Adipocyte (in vitro differentiated cells): ENCODE measurements around the gene ANKRD24.
"Not testable (repeated sequence)": the region's sequence is repeated elsewhere in the genome, so short reads cannot be mapped to it uniquely, and the experiment has no call there.

Source experiments
- DNase-seq: peaks from one replicate; pipeline ENCODE4 v3.0.0-alpha.2; 2015; ENCODE audit warnings: low read depth
- H3K27me3 ChIP-seq: replicated peaks from 2 replicates; pipeline ENCODE4 v1.7.0; 2013; ENCODE audit warnings: mild to moderate bottlenecking, low read length, moderate library complexity; ENCODE audit not compliant: control insufficient read depth, insufficient read depth
- H3K36me3 ChIP-seq: 2 replicates; pipeline ENCODE4 v1.7.0; 2013; ENCODE audit warnings: low read length, mild to moderate bottlenecking, moderate library complexity; ENCODE audit not compliant: control insufficient read depth, insufficient read depth, severe bottlenecking
- H3K4me1 ChIP-seq: 2 replicates; pipeline ENCODE4 v1.7.0; 2013; ENCODE audit warnings: mild to moderate bottlenecking, low read length, moderate library complexity; ENCODE audit not compliant: control insufficient read depth, insufficient read depth
- H3K4me3 ChIP-seq: 2 replicates; pipeline ENCODE4 v1.7.0; 2013; ENCODE audit warnings: mild to moderate bottlenecking, low read length, moderate library complexity
- H3K9ac ChIP-seq: 2 replicates; pipeline ENCODE4 v1.7.0; 2013; ENCODE audit warnings: mild to moderate bottlenecking, low read length, moderate library complexity
- H3K9me3 ChIP-seq: 2 replicates; pipeline ENCODE4 v1.7.0; 2013; ENCODE audit warnings: mild to moderate bottlenecking, low read length, moderate library complexity; ENCODE audit not compliant: control insufficient read depth

The ANKRD24 gene

DNA sequence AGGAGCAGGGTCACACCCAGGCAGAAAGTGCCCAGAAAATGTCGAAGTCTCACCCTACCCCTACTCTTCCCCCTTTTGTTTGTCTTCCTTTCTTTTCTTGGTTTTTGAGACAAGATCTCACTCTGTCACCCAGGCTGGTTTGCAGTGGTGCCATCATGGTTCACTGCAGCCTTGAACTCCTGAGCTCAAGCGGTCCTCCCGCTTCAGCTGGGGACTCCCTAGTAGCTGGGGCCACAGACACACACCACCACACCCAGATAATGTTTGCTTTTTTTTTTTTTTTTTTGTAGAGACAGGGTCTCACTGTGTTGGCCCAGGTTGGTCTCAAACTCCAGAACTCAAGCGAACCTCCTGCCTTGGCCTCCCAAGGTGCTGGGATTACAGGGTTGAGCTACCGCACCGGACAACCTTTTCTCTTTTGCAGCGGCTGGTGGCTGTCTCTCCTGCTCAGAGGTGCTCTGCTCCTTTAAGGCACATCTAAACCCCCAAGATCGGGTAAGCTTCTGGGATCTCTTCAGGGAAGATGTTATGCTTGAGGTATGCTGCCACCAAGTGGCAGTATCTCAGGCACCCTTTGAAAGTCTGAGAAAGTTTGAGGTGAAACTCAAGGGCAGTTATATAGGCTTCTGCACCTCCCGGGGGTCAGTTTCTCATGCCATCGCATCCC, 24.5 kb downstream of the ANKRD24 start:
- Histone ChIP-seq H3K4me3 (no peak overlapping the region), H3K4me1 (peaks cover 3% of the 10 kb centered on the region), H3K36me3 (no peaks in the 10 kb centered on the region), H3K9me3 (no peaks in the 10 kb centered on the region), H3K9ac (no peak overlapping the region), H3K27me3 (peaks cover 10% of the 10 kb centered on the region)
- DNase-seq: no peak

DNA sequence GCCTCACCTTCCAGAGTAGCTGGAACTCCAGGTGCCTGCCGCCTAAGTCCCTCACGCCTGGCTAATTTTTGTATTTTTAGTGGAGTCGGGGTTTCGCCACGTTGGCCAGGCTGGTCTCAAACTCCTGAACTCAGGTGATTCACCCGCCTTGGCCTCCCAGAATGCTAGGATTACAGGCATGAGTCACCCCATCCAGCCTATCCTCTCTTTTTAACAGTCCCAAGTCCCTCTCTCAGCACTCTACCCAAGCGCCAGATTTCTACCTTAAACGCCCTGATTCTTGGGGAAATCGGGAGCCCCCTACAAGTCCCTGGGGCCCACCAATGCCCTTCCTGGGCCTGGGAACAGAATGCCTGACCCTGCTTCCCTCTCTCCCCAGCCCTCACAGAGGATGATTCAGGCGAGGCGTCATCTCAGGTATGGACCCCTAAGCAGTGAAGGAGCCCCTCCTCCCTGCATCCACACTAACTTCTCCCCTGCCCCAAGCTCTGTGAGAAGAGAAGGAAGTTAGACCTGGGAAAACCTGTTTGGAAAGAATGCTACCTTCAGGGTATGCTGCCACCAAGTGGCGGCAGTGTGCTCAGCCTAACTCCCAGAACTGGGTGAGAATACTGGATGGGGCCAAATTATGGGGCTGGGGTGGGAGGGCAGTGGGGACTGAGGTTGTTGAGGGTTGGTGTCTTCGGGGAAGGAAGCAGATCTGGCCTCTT, 26.1 kb downstream of the ANKRD24 start:
- H3K4me1 ChIP-seq: peaks cover 3% of the 10 kb centered on the region
- H3K27me3 ChIP-seq: peaks cover 14% of the 10 kb centered on the region
- H3K4me3 ChIP-seq: no peak overlapping the region
- H3K36me3 ChIP-seq: no peaks in the 10 kb centered on the region
- H3K9me3 ChIP-seq: no peaks in the 10 kb centered on the region
- no peak overlapping the region for H3K9ac ChIP-seq
- DNase-seq: no peak

DNA sequence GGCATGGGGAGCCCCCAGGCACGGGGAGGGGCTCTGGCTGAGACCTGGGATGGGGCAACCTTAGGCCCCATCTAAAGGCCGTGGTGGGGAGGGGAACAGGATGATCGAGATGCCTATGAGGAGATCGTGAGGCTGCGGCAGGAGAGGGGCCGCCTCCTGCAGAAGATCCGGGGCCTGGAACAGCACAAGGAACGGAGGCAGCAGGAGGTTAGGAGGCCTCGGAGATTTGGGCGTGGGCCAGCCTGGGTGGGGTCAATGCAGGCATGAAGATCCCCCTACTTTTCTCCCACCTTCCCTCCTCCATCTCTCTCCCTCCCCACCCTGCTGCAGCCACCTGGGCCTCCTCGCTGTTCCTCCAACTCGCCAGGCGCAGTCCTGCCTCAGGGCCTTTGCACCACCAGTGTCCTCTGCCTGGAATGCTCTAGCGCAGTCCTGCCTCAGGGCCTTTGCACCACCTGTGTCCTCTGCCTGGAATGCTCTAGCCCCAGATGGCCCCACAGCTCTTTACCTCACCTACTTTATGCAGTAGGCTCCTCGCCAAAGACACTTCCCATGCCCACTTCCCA, 27.8 kb downstream of the ANKRD24 start:
- Histone ChIP-seq H3K9me3 (no peaks in the 10 kb centered on the region), H3K27me3 (peaks cover 18% of the 10 kb centered on the region), H3K4me3 (no peak overlapping the region), H3K36me3 (no peaks in the 10 kb centered on the region), H3K4me1 (peaks cover 3% of the 10 kb centered on the region), H3K9ac (no peak overlapping the region)
- DNase-seq: no peak

DNA sequence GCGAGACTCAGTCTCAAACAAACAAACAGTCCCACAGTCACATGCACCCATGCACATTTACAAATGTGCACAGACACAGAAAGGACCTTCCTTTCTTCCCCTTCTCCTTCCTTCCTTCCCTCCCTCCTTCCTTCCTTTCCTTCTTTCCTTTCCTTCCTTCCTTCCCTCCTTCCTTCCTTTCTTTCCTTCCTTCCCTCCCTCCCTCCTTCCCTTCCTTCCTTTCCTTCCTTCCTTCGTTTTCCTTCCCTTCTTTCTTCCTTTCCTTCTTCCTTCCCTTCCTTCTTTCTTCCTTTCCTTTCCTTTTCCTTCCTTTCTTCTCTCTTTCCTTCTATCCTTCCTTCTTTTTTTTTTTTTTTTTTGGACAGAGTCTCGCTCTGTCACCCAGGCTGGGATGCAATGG, 30.6 kb downstream of the ANKRD24 start:
- H3K4me3 ChIP-seq: no peak overlapping the region
- no peaks in the 10 kb centered on the region for H3K4me1 ChIP-seq
- DNase-seq: no peak
- H3K9me3 ChIP-seq: no peaks in the 10 kb centered on the region
- H3K27me3 ChIP-seq: peaks cover 22% of the 10 kb centered on the region
- H3K9ac ChIP-seq: no peak overlapping the region
- H3K36me3 ChIP-seq: no peaks in the 10 kb centered on the region

DNA sequence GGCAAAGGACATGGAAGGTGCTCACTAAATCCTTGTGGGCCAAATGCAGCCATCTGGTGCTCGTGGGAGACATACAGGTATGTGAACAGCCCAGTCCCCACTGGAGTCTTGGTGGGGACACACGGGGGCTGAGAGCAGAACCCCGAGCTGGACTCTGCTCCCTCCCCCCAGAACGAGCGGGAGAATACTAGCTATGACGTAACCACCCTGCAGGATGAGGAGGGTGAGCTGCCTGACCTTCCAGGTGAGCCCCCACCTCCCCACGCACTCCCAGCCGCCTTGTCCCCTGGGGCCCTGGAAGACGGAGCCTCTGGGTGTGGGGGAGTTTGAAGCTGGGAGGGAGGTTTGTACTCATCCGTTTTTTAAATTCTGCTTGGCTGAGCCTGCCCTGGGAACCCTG, 33.3 kb downstream of the ANKRD24 start:
- DNase-seq: no peak
- H3K4me3 ChIP-seq: no peak overlapping the region
- peaks cover 17% of the 10 kb centered on the region for H3K27me3 ChIP-seq
- no peaks in the 10 kb centered on the region for H3K4me1 ChIP-seq
- no peak overlapping the region for H3K9ac ChIP-seq
- no peaks in the 10 kb centered on the region for H3K9me3 ChIP-seq
- no peaks in the 10 kb centered on the region for H3K36me3 ChIP-seq

DNA sequence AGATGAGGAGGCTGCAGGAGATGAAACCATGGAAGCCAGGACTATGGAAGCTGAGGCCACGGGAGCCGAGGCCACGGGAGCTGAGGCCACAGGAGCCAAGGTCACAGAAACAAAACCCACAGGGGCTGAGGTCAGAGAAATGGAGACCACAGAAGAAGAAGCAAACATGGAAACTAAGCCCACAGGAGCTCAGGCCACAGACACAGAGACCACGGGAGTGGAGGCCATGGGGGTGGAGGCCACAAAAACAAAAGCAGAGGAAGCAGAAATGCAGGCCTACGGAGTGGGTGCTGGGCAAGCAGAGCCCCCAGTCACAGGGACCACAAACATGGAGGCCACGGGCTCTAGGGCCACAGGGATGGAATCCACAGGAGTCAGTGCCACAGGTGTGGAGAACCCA, 34.4 kb downstream of the ANKRD24 start:
- Histone ChIP-seq H3K4me1 (no peaks in the 10 kb centered on the region), H3K4me3 (no peak overlapping the region), H3K27me3 (peaks cover 13% of the 10 kb centered on the region), H3K9me3 (no peaks in the 10 kb centered on the region), H3K36me3 (no peaks in the 10 kb centered on the region), H3K9ac (no peak overlapping the region)
- DNase-seq: no peak

DNA sequence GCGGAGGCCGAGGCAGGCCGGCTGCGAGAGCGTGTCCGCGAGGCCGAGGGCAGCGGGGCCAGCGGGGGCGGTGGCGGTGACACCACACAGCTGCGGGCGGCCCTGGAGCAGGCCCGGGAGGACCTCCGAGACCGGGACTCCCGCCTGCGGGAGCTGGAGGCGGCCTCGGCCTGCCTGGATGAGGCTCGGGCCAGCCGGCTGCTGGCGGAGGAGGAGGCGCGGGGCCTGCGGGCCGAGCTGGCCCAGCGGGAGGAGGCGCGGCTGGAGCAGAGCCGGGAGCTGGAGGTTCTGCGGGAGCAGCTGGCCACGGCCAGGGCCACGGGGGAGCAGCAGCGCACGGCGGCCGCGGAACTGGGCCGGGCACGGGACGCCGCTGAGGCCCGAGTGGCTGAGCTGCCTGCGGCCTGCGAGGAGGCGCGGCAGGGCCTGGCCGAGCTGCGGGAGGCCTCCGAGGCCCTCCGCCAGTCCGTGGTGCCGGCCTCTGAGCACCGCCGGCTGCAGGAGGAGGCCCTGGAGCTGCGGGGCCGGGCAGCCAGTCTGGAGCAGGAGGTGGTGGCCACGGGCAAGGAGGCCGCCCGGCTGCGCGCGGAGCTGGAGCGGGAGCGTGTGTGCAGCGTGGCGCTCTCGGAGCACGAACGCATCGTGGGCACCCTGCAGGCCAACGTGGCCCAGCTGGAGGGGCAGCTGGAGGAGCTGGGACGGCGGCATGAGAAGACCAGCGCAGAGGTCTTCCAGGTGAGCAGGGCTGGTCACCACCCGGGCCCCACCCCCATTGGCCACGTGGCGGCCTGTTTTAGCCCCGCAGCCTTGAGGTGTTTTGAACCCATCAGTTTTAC, 35.2 kb downstream of the ANKRD24 start:
- no peak for DNase-seq
- Histone ChIP-seq H3K27me3 (peaks cover 14% of the 10 kb centered on the region), H3K9ac (no peak overlapping the region), H3K4me3 (no peak overlapping the region), H3K9me3 (no peaks in the 10 kb centered on the region), H3K4me1 (no peaks in the 10 kb centered on the region), H3K36me3 (no peaks in the 10 kb centered on the region)

DNA sequence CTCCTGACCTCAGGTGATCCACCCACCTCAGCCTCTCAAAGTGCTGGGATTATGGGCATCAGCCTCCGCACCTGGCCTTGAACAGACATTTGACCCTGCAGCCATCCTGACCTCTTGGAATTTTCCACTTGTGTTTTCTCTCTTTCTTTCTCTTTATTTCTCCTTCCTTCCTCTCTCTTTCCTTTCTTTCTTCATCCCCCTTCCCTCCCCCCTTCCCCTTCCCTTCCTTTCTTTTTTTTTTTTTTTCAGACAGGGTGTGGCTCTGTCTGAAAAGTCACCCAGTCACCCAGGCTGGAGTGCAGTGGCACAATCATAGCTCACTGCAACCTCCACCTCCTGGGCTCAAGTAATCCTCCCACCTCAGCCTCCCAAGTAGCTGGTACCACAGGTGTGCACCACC, 36.0 kb downstream of the ANKRD24 start:
- H3K9me3 ChIP-seq, H3K9ac ChIP-seq, DNase-seq, H3K4me1 ChIP-seq, H3K36me3 ChIP-seq, H3K4me3 ChIP-seq: not testable (repeated sequence)
- peaks cover 12% of the 10 kb centered on the region for H3K27me3 ChIP-seq

DNA sequence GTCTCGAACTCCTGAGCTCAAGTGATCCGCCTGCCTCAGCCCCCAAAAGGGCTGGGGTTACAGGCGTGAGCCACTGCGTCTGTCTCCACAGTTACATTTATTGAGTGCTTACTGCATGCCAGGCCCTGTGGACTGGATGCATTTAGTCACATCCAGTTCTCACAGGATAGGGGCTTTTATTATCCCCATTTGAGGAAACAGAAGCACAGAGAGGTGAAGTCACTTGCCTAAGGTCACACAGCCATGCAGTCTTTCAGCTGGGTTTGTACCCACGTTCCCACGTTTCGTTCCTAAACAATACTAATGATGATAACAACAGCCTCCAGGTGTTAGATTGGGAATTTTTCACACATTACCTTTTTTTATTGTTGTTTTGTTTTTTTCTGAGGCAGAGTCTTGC, 37.7 kb downstream of the ANKRD24 start:
- H3K4me3 ChIP-seq: no peak overlapping the region
- H3K4me1 ChIP-seq: no peaks in the 10 kb centered on the region
- no peaks in the 10 kb centered on the region for H3K36me3 ChIP-seq
- DNase-seq: no peak
- H3K27me3 ChIP-seq: peaks cover 11% of the 10 kb centered on the region
- H3K9ac ChIP-seq: no peak overlapping the region
- H3K9me3 ChIP-seq: no peaks in the 10 kb centered on the region

DNA sequence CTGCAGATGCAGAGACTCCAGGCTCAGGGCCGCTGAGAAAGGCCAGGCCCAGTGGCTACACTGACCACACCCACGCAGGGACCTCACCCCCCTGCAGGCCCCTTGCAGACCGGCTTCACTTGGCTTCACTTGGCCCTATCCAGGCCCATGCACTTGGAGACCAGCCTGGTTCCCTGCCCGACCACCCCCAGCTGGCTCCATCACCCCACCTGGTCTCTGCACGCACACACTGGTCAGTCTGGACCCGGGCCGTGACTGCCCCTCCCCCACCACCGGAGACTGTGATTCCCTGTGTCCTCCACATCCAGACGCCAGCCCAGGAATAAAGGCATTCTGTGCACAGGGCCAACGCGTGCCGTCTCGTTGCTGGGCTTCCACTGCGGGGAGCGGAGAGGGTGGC, 42.0 kb downstream of the ANKRD24 start:
- Histone ChIP-seq H3K9me3 (no peaks in the 10 kb centered on the region), H3K27me3 (peaks cover 31% of the 10 kb centered on the region), H3K4me3 (no peak overlapping the region), H3K9ac (no peak overlapping the region), H3K4me1 (peaks cover 3% of the 10 kb centered on the region), H3K36me3 (no peaks in the 10 kb centered on the region)
- no peak for DNase-seq

DNA sequence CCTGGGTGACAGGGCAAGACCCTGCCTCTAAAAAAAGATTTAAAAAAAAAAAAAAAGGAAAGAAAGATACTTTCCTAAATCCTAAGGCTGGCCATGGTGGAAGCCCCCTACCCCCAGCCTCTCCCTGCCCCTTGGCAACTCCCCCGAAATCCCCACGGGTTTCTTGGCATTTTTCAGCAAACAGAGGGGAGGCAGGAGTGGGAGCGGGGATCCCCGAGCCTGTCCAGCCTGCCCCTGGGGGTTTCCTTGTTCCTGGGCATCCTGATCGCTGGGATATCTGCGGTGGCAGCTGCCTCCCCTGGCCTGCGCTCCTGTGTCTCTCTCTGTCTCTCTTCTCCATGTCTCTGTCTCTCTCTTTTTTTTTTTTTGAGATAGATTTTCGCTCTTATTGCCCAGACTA, 43.4 kb downstream of the ANKRD24 start:
- peaks cover 3% of the 10 kb centered on the region for H3K4me1 ChIP-seq

More for the DNA sequence above, 43.4 kb downstream of the ANKRD24 start:
- Histone ChIP-seq H3K27me3 (peaks cover 31% of the 10 kb centered on the region), H3K9me3 (no peaks in the 10 kb centered on the region), H3K9ac (no peak overlapping the region), H3K4me3 (no peak overlapping the region), H3K36me3 (no peaks in the 10 kb centered on the region)
- DNase-seq: no peak
